ENCODE results near the gene TK2.

- TF ChIP-seq, protein P1, sequence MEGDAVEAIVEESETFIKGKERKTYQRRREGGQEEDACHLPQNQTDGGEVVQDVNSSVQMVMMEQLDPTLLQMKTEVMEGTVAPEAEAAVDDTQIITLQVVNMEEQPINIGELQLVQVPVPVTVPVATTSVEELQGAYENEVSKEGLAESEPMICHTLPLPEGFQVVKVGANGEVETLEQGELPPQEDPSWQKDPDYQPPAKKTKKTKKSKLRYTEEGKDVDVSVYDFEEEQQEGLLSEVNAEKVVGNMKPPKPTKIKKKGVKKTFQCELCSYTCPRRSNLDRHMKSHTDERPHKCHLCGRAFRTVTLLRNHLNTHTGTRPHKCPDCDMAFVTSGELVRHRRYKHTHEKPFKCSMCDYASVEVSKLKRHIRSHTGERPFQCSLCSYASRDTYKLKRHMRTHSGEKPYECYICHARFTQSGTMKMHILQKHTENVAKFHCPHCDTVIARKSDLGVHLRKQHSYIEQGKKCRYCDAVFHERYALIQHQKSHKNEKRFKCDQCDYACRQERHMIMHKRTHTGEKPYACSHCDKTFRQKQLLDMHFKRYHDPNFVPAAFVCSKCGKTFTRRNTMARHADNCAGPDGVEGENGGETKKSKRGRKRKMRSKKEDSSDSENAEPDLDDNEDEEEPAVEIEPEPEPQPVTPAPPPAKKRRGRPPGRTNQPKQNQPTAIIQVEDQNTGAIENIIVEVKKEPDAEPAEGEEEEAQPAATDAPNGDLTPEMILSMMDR (IDR thresholded peaks at IDR 0.05; ENCODE audit: low read depth, low read length): no peak
- TF ChIP-seq POLR2A (IDR thresholded peaks at IDR 0.05; ENCODE audit: extremely low read depth, insufficient read length) (no peak), MYC (IDR thresholded peaks at IDR 0.05; ENCODE audit: low read depth, low read length) (no peak)
- TF ChIP-seq, protein P2, sequence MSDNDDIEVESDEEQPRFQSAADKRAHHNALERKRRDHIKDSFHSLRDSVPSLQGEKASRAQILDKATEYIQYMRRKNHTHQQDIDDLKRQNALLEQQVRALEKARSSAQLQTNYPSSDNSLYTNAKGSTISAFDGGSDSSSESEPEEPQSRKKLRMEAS (IDR thresholded peaks at IDR 0.05; ENCODE audit: low read depth, low read length): no peak
These were observed 60.5 kb downstream of the TK2 start for GRCh38 chr16:66489385-66489784.

Measured in NB4 (cell line).